ENCODE data around the gene SIRT7.

GRCh38 chr17:81905993-81906392 is 12.0 kb downstream of the SIRT7 start:
- TF ChIP-seq, protein P1, sequence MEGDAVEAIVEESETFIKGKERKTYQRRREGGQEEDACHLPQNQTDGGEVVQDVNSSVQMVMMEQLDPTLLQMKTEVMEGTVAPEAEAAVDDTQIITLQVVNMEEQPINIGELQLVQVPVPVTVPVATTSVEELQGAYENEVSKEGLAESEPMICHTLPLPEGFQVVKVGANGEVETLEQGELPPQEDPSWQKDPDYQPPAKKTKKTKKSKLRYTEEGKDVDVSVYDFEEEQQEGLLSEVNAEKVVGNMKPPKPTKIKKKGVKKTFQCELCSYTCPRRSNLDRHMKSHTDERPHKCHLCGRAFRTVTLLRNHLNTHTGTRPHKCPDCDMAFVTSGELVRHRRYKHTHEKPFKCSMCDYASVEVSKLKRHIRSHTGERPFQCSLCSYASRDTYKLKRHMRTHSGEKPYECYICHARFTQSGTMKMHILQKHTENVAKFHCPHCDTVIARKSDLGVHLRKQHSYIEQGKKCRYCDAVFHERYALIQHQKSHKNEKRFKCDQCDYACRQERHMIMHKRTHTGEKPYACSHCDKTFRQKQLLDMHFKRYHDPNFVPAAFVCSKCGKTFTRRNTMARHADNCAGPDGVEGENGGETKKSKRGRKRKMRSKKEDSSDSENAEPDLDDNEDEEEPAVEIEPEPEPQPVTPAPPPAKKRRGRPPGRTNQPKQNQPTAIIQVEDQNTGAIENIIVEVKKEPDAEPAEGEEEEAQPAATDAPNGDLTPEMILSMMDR (IDR thresholded peaks at IDR 0.05) = no peak
- TF ChIP-seq POLR2A (IDR thresholded peaks at IDR 0.05) = no peak
